HG02981 (cell line): ENCODE data around the gene NCKAP1.
"Not testable (repeated sequence)": the region's sequence is repeated elsewhere in the genome, so short reads cannot be mapped to it uniquely, and the experiment has no call there.

Source experiments
- ATAC-seq: cut with Tn5 transposase; IDR thresholded peaks from one replicate; pipeline ENCODE4 v1.9.1; 2021; ENCODE audit warnings: mild to moderate bottlenecking, moderate library complexity; ENCODE audit not compliant: unreplicated experiment

NCKAP1 gene

GRCh38 chr2:182912518-182912915 lies 125.7 kb downstream of the NCKAP1 start:
- ATAC-seq = no peak

- no peak for ATAC-seq
Observed at GRCh38 chr2:182911813-182912517, 126.3 kb downstream of the NCKAP1 start.

- ATAC-seq = no peak
Observed at GRCh38 chr2:182910965-182911364, 127.3 kb downstream of the NCKAP1 start.

GRCh38 chr2:182907081-182907830 lies 131.0 kb downstream of the NCKAP1 start:
- ATAC-seq = no peak

- no peak for ATAC-seq
Observed at GRCh38 chr2:182906454-182906853, 131.8 kb downstream of the NCKAP1 start.

- no peak for ATAC-seq
Observed at GRCh38 chr2:182904844-182905243, 133.4 kb downstream of the NCKAP1 start.

GRCh38 chr2:182903566-182903965 lies 134.7 kb downstream of the NCKAP1 start:
- ATAC-seq = no peak

GRCh38 chr2:182901748-182902147 lies 136.5 kb downstream of the NCKAP1 start:
- ATAC-seq = no peak

- no peak for ATAC-seq
Observed at GRCh38 chr2:182898718-182899117, 139.5 kb downstream of the NCKAP1 start.

GRCh38 chr2:182897137-182897536 lies 141.1 kb downstream of the NCKAP1 start:
- no peak for ATAC-seq

- no peak for ATAC-seq
Observed at GRCh38 chr2:182895798-182896197, 142.5 kb downstream of the NCKAP1 start.

- ATAC-seq = no peak
Observed at GRCh38 chr2:182895169-182895568, 143.1 kb downstream of the NCKAP1 start.

- no peak for ATAC-seq
Observed at GRCh38 chr2:182894174-182894573, 144.1 kb downstream of the NCKAP1 start.

- no peak for ATAC-seq
Observed at GRCh38 chr2:182893666-182894065, 144.6 kb downstream of the NCKAP1 start.

- not testable (repeated sequence) for ATAC-seq
Observed at GRCh38 chr2:182893035-182893434, 145.2 kb downstream of the NCKAP1 start.

- no peak for ATAC-seq
Observed at GRCh38 chr2:182891611-182892010, 146.6 kb downstream of the NCKAP1 start.

GRCh38 chr2:182890773-182891378 lies 147.4 kb downstream of the NCKAP1 start:
- no peak for ATAC-seq

- no peak for ATAC-seq
Observed at GRCh38 chr2:182890305-182890704, 148.0 kb downstream of the NCKAP1 start.

- ATAC-seq = no peak
Observed at GRCh38 chr2:182887753-182888415, 150.4 kb downstream of the NCKAP1 start.

- no peak for ATAC-seq
Observed at GRCh38 chr2:182887093-182887492, 151.2 kb downstream of the NCKAP1 start.

- ATAC-seq = no peak
Observed at GRCh38 chr2:182885771-182886170, 152.5 kb downstream of the NCKAP1 start.
